OCI-LY3 (cell line): ENCODE results near the gene ACBD6.

ENCODE experiments used
- H2AFZ ChIP-seq: fragments of 200-600, 300-600 bp; shearing (Covaris generic); 2 replicates; pipeline ENCODE4 v1.6.0; 2014; ENCODE audit warnings: antibody characterized with exemption, low read depth, low read length
- H3K27ac ChIP-seq: fragments of 200-600, 300-600 bp; sonication (generic); 2 replicates; pipeline ENCODE4 v1.5.1; 2014; ENCODE audit warnings: mild to moderate bottlenecking, low read length, moderate library complexity, mixed read lengths
- H3K27me3 ChIP-seq: fragments of 200-600, 300-600 bp; sonication (generic); 2 replicates; pipeline ENCODE4 v1.6.1; 2014; ENCODE audit warnings: low read depth, low read length, mixed read lengths
- H3K36me3 ChIP-seq: fragments of 200-600, 300-600 bp; sonication (generic); replicated peaks from 2 replicates; pipeline ENCODE3; 2014; ENCODE audit warnings: low read depth, low read length, mixed read lengths
- H3K4me1 ChIP-seq: fragments of 300-600, 200-600 bp; sonication (generic); 2 replicates; pipeline ENCODE4 v1.6.1; 2014; ENCODE audit warnings: low read length, mixed read lengths
- H3K4me2 ChIP-seq: fragments of 200-600, 300-600 bp; sonication (generic); 2 replicates; pipeline ENCODE4 v1.6.1; 2014; ENCODE audit warnings: low read length, mixed read lengths
- H3K4me3 ChIP-seq: fragments of 300-600, 200-600 bp; sonication (generic); 2 replicates; pipeline ENCODE4 v1.5.1; 2014; ENCODE audit warnings: antibody characterized with exemption, mild to moderate bottlenecking, low read length, moderate library complexity
- H3K79me2 ChIP-seq: fragments of 300-600, 200-600 bp; shearing (Covaris generic); 2 replicates; pipeline ENCODE4 v1.6.1; 2014; ENCODE audit warnings: mild to moderate bottlenecking, low read length, mixed read lengths
- H3K9ac ChIP-seq: fragments of 300-600, 200-600 bp; shearing (Covaris generic); 2 replicates; pipeline ENCODE4 v1.6.0; 2014; ENCODE audit warnings: mild to moderate bottlenecking, low read length, moderate library complexity
- H3K9me3 ChIP-seq: fragments of 200-600, 300-600 bp; shearing (Covaris generic); 2 replicates; pipeline ENCODE4 v1.6.1; 2014; ENCODE audit warnings: low read length, mixed read lengths; ENCODE audit not compliant: insufficient read depth
- H4K20me1 ChIP-seq: fragments of 200-600, 300-600 bp; sonication (generic); 2 replicates; pipeline ENCODE4 v1.6.1; 2016; ENCODE audit warnings: low read length, mixed read lengths; ENCODE audit not compliant: insufficient read depth
- CTCF ChIP-seq: fragments of 200-600, 300-600 bp; sonication (generic); IDR thresholded peaks from 2 replicates; pipeline ENCODE4 v1.5.1; 2014; ENCODE audit warnings: antibody characterized with exemption, low read length, low read depth
- EZH2phosphoT487 ChIP-seq: fragments of 200-600 bp; shearing (Covaris generic); IDR thresholded peaks from 2 replicates; pipeline ENCODE4 v1.6.1; 2018; ENCODE audit warnings: antibody characterized with exemption, mixed run types, low read depth

ACBD6 gene

GRCh38 chr1:180265201-180265600, 237.2 kb downstream of the ACBD6 start:
- no peak overlapping the region for H2AFZ ChIP-seq
- H3K4me1 ChIP-seq: no peaks in the 10 kb centered on the region
- H3K9ac ChIP-seq: no peak overlapping the region
- no peaks in the 10 kb centered on the region for H3K36me3 ChIP-seq
- no peaks in the 10 kb centered on the region for H3K9me3 ChIP-seq
- no peak for TF ChIP-seq CTCF
- TF ChIP-seq EZH2phosphoT487: no peak
- no peak overlapping the region for H3K27ac ChIP-seq
- H3K27me3 ChIP-seq: no peaks in the 10 kb centered on the region
- H3K4me2 ChIP-seq: no peak overlapping the region
- H3K79me2 ChIP-seq: no peaks in the 10 kb centered on the region
- H4K20me1 ChIP-seq: no peaks in the 10 kb centered on the region
- no peak overlapping the region for H3K4me3 ChIP-seq

- H3K9ac ChIP-seq: no peak overlapping the region
Measured at GRCh38 chr1:180264595-180264994, 237.8 kb downstream of the ACBD6 start.

GRCh38 chr1:180262628-180263488, 239.5 kb downstream of the ACBD6 start:
- no peaks in the 10 kb centered on the region for H3K9me3 ChIP-seq
- TF ChIP-seq CTCF: no peak
- TF ChIP-seq EZH2phosphoT487: no peak
- H3K36me3 ChIP-seq: no peaks in the 10 kb centered on the region
- no peak overlapping the region for H3K27ac ChIP-seq
- no peaks in the 10 kb centered on the region for H3K27me3 ChIP-seq
- H3K4me1 ChIP-seq: no peaks in the 10 kb centered on the region
- H3K79me2 ChIP-seq: no peaks in the 10 kb centered on the region
- H3K9ac ChIP-seq: no peak overlapping the region
- no peak overlapping the region for H3K4me2 ChIP-seq
- no peaks in the 10 kb centered on the region for H4K20me1 ChIP-seq
- no peak overlapping the region for H3K4me3 ChIP-seq
- H2AFZ ChIP-seq: no peak overlapping the region

More at GRCh38 chr1:180264595-180264994, 237.8 kb downstream of the ACBD6 start:
- TF ChIP-seq EZH2phosphoT487 (no peak), CTCF (no peak)
- Histone ChIP-seq H3K4me1 (no peaks in the 10 kb centered on the region), H3K36me3 (no peaks in the 10 kb centered on the region), H3K9me3 (no peaks in the 10 kb centered on the region), H3K27me3 (no peaks in the 10 kb centered on the region), H3K4me2 (no peak overlapping the region), H2AFZ (no peak overlapping the region), H3K79me2 (no peaks in the 10 kb centered on the region), H3K4me3 (no peak overlapping the region), H4K20me1 (no peaks in the 10 kb centered on the region), H3K27ac (no peak overlapping the region)

- no peaks in the 10 kb centered on the region for H3K79me2 ChIP-seq
- H3K9ac ChIP-seq: no peak overlapping the region
- H3K27me3 ChIP-seq: no peaks in the 10 kb centered on the region
- H3K36me3 ChIP-seq: no peaks in the 10 kb centered on the region
- H2AFZ ChIP-seq: no peak overlapping the region
- no peaks in the 10 kb centered on the region for H3K9me3 ChIP-seq
- no peak overlapping the region for H3K27ac ChIP-seq
- no peaks in the 10 kb centered on the region for H4K20me1 ChIP-seq
- H3K4me3 ChIP-seq: no peak overlapping the region
- TF ChIP-seq EZH2phosphoT487 (no peak), CTCF (no peak)
- H3K4me1 ChIP-seq: no peaks in the 10 kb centered on the region
- no peak overlapping the region for H3K4me2 ChIP-seq
Measured at GRCh38 chr1:180261524-180262155, 240.7 kb downstream of the ACBD6 start.
